ENCODE results near the gene RC3H2.

DNA sequence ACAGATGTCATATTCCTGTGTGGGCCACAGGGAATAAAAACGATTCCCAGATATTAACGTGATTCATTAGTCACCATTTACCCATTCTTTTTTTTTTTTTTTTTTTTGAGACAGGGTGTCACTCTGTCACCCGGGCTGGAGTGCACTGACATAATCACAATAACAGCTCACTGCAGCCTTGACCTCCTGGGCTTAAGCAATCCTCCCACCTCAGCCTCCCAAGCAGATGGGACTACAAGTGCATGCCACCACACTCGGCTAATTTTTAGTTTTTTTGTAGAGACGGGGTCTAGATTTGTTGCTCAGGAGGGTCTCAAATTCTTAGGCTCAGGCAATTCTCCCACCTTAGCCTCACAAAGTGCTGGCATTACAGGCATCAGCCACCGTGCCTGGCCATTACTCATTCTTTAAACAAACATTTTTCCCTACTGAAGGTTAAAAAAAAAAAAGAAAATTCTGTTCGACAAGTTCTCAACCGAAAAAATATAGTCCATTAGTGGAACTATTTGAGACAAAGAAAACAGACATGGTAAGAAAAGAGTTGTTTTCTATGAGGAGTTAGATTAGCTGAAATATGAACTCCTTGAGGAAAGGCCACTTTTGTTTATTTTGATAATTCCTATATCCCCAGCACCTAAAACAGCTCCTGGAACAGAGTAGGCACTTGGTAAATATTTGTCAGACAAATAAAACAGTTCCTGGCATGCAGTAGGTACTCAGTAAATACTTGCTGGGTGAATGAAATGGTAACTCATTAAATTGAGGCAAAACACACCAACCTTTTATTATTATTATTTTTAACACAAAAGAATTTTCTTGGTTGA is 44.6 kb downstream of the RC3H2 start:
- no peak for TF ChIP-seq CTCF (IDR thresholded peaks at IDR 0.05)
- TF ChIP-seq POLR2A (IDR thresholded peaks at IDR 0.05), result no peak
